Thoracic aorta (tissue), 2 donors: ENCODE measurements around the gene SLC25A24. TPM values are rescaled to one million over a fixed set of nuclear protein-coding genes. Genes with fewer than 3 reads are reported as not detected.

Experiments
- ATAC-seq: fragments of 150-250 bp; one replicate; pipeline ENCODE4 v1.8.0; 2017; ENCODE audit warnings: low read depth; ENCODE audit not compliant: insufficient number of reproducible peaks, low FRiP score
- DNase-seq: peaks from one replicate; pipeline ENCODE4 v3.0.0-alpha.2; 2020; ENCODE audit warnings: low spot score
- H3K27ac ChIP-seq, 2 donors: fragments of 200-600 bp; sonication (generic); 1 replicate in 1 of 2; 2 replicates in 1 of 2; pipeline ENCODE4 v1.5.1; 2016; ENCODE audit warnings: mild to moderate bottlenecking in 2 of 2, moderate library complexity in 2 of 2
- H3K27me3 ChIP-seq: fragments of 200-600 bp; sonication (generic); replicated peaks from 2 replicates; pipeline ENCODE4 v1.6.0; 2016; ENCODE audit warnings: mild to moderate bottlenecking; ENCODE audit not compliant: insufficient read depth
- H3K36me3 ChIP-seq: fragments of 200-600 bp; sonication (generic); one replicate; pipeline ENCODE4 v1.5.1; 2016
- H3K4me1 ChIP-seq, 2 donors: fragments of 200-600 bp; sonication (generic); 1 replicate in 1 of 2; 2 replicates in 1 of 2; pipeline versions ENCODE4 v1.5.1 to v1.6.0; 2016; ENCODE audit warnings: low read depth in 2 of 2, mild to moderate bottlenecking in 1 of 2; ENCODE audit not compliant: control insufficient read depth in 1 of 2
- H3K4me3 ChIP-seq: fragments of 200-600 bp; sonication (generic); 2 replicates; pipeline ENCODE4 v1.5.1; 2016; ENCODE audit warnings: mild to moderate bottlenecking
- H3K9me3 ChIP-seq: fragments of 200-600 bp; sonication (generic); 2 replicates; pipeline ENCODE4 v1.5.1; 2016
- total RNA-seq, 2 donors: library from RNA; depleted of rRNA; stranded (reverse); fragments of >200 nt; gene quantifications; one replicate each; pipeline versions ENCODE4 v1.1.0 to v1.2.3, GENCODE V29; 2016
- TF ChIP-seq, protein P1 (sequence below): fragments of 200-600 bp; sonication (generic); IDR thresholded peaks from one replicate; pipeline ENCODE4 v1.5.1; 2019; ENCODE audit warnings: antibody characterized with exemption

Gene SLC25A24
- total RNA-seq, 2 donors from 2014 or later: 25.9 to 26.0 TPM

DNA sequence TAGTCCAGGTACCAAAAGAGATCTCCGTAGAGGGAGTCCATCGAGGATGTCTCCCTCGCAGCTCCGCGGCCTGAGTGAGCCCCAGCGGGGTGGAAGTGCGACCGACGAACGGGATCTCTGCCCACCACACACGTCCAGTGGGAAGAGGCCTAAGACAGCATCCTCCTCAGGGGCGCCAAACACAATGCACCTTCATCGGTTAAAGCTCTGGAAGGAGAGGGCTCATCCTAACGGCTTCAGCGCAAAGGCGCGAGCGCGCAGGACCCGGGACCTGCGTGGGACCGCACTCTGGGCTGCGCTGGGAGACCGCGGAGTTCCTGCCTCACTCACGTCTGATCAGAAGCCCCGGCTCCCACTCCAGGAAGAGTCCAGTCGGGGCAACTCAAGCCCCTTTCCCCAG, 7.6 kb downstream of the SLC25A24 start:
- no peak for ATAC-seq
- H3K27ac ChIP-seq: no peak overlapping the region
- H3K27me3 ChIP-seq: no peaks in the 10 kb centered on the region
- H3K9me3 ChIP-seq: no peaks in the 10 kb centered on the region
- H3K4me3 ChIP-seq: no peak overlapping the region
- no peaks in the 10 kb centered on the region for H3K36me3 ChIP-seq
- peaks cover 3 to 21% of the 10 kb centered on the region in 2 donors for H3K4me1 ChIP-seq
- TF ChIP-seq, protein P1, sequence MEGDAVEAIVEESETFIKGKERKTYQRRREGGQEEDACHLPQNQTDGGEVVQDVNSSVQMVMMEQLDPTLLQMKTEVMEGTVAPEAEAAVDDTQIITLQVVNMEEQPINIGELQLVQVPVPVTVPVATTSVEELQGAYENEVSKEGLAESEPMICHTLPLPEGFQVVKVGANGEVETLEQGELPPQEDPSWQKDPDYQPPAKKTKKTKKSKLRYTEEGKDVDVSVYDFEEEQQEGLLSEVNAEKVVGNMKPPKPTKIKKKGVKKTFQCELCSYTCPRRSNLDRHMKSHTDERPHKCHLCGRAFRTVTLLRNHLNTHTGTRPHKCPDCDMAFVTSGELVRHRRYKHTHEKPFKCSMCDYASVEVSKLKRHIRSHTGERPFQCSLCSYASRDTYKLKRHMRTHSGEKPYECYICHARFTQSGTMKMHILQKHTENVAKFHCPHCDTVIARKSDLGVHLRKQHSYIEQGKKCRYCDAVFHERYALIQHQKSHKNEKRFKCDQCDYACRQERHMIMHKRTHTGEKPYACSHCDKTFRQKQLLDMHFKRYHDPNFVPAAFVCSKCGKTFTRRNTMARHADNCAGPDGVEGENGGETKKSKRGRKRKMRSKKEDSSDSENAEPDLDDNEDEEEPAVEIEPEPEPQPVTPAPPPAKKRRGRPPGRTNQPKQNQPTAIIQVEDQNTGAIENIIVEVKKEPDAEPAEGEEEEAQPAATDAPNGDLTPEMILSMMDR: no peak
- DNase-seq: no peak

DNA sequence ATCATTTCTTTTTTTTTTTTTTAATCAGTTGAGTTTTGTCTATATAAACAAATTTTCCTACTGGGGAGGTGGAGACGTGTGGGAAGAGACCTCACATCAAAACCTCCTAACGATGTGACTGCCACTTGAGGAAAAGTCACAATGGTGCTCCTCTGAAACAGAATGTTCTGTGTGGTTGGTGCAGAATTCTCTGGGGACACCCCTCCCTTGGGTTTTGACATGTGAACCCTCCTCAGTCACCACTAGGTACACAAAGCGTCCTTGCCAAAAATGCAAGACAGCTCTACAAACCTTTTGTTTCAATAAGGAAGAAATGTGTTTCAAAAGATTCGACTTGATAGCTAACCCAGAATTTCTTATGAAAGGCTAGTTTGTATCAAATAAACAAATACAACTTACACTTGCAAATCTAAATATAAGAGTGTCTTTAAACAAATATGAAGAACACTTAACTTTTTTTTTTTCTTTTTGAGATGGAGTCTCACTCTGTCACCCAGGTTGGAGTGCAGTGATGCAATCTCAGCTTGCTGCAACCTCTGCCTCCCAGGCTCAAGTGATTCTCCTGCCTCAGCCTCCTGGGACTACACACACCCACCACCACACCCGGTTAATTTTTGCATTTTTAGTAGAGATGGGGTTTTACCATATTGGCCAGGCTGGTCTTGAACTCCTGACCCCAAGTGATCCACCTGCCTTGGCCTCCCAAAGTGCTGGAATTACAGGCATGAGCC, 9.3 kb downstream of the SLC25A24 start:
- Histone ChIP-seq H3K36me3 (no peaks in the 10 kb centered on the region), H3K4me3 (no peak overlapping the region)
- no peak for ATAC-seq

GRCh38 chr1:108190001-108190634, 10.0 kb downstream of the SLC25A24 start:
- no peak overlapping the region for H3K4me3 ChIP-seq
- no peak overlapping the region for H3K27ac ChIP-seq
- no peaks in the 10 kb centered on the region for H3K27me3 ChIP-seq
- no peaks in the 10 kb centered on the region for H3K36me3 ChIP-seq
- H3K4me1 ChIP-seq: peaks cover 3 to 12% of the 10 kb centered on the region in 2 donors
- no peak for ATAC-seq
- no peak for DNase-seq
- no peaks in the 10 kb centered on the region for H3K9me3 ChIP-seq
- TF ChIP-seq, protein P1: no peak

More for the DNA sequence above, 9.3 kb downstream of the SLC25A24 start:
- DNase-seq: no peak
- H3K27me3 ChIP-seq: no peaks in the 10 kb centered on the region
- H3K4me1 ChIP-seq: peaks cover 3 to 12% of the 10 kb centered on the region in 2 donors
- H3K27ac ChIP-seq: no peak overlapping the region
- TF ChIP-seq, protein P1: no peak
- H3K9me3 ChIP-seq: no peaks in the 10 kb centered on the region

GRCh38 chr1:108188801-108189200, 11.3 kb downstream of the SLC25A24 start:
- H3K9me3 ChIP-seq: no peaks in the 10 kb centered on the region
- TF ChIP-seq, protein P1: no peak
- peaks cover 5% of the 10 kb centered on the region for H3K36me3 ChIP-seq
- no peak overlapping the region for H3K27ac ChIP-seq
- no peak overlapping the region for H3K4me3 ChIP-seq
- ATAC-seq (no peak), DNase-seq (no peak)
- H3K4me1 ChIP-seq: peaks cover 3 to 12% of the 10 kb centered on the region in 2 donors
- H3K27me3 ChIP-seq: no peaks in the 10 kb centered on the region

DNA sequence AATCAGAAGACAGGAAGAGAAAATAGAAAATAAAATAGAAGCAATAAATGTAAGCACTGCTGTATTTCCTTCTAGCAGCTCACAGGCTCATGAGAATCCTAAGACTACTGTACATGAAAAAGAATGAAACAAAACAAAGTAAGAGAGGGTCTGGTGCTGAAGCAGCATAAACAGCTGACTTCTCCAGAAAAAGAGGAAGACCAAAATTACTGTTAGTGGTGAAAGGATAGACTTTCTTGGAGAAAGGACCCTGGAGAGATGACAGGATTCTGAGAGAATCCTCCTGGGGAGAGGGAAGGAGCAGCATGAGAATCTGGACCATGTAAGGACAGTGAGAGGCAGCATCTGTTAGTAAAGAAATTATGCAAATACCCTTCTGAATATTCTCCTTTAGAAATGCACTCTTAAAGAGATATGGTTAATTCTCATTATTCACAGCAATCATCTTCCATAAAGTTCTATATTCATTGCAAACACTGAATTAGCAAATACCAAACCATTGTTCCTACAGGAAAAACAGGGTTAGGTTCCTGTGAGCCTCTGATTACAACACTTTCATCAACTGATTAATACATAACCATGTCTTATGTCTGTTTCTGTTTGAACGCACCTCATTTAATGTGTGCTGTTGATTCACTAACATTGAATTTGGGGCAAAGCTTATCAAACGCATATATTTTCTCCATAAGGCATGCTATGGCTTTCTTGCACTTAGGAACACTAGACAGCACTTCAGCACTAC, 17.0 kb downstream of the SLC25A24 start:
- Histone ChIP-seq H3K9me3 (peaks cover 3% of the 10 kb centered on the region), H3K36me3 (peaks cover 27% of the 10 kb centered on the region), H3K4me3 (peak overlapping the region; percentile 18), H3K27me3 (no peaks in the 10 kb centered on the region), H3K4me1 (peaks cover 11% of the 10 kb centered on the region in 2 donors), H3K27ac (peak overlapping the region in 1 of 2 donors; percentile 44)
- no peak for ATAC-seq
- no peak for DNase-seq
- TF ChIP-seq, protein P1: no peak
